Mucosa of rectum (tissue), 2 donors: ENCODE data around the gene SULT1A2.
A peak's percentile ranks its signal among the peaks of the same experiment; 100 is the strongest.
"Not testable (repeated sequence)": the region's sequence is repeated elsewhere in the genome, so short reads cannot be mapped to it uniquely, and the experiment has no call there.

ENCODE experiments used
- H3K27ac ChIP-seq, 2 donors: one replicate each; pipeline ENCODE4 v1.7.0; 2013; ENCODE audit warnings: inconsistent platforms in 2 of 2, low read depth in 2 of 2, low read length in 2 of 2
- H3K27me3 ChIP-seq, 2 donors: one replicate each; pipeline ENCODE4 v1.7.0; 2013; ENCODE audit warnings: low read length in 2 of 2; ENCODE audit not compliant: control insufficient read depth in 2 of 2, insufficient read depth in 2 of 2
- H3K36me3 ChIP-seq, 2 donors: one replicate each; pipeline ENCODE4 v1.7.0; 2013; ENCODE audit warnings: low read length in 2 of 2; ENCODE audit not compliant: control insufficient read depth in 2 of 2, insufficient read depth in 2 of 2
- H3K4me1 ChIP-seq, 2 donors: one replicate each; pipeline ENCODE4 v1.7.0; 2013; ENCODE audit warnings: low read length in 2 of 2, mild to moderate bottlenecking in 1 of 2; ENCODE audit not compliant: control insufficient read depth in 2 of 2, insufficient read depth in 2 of 2
- H3K4me3 ChIP-seq, 2 donors: one replicate each; pipeline ENCODE4 v1.7.0; 2013; ENCODE audit warnings: low read length in 2 of 2
- H3K9ac ChIP-seq, 2 donors: one replicate each; pipeline ENCODE4 v1.7.0; 2013; ENCODE audit warnings: low read length in 2 of 2, low read depth in 1 of 2, mild to moderate bottlenecking in 1 of 2
- H3K9me3 ChIP-seq, 2 donors: one replicate each; pipeline ENCODE4 v1.7.0; 2013; ENCODE audit warnings: low read length in 2 of 2; ENCODE audit not compliant: control insufficient read depth in 2 of 2
- donor health status: healthy.
- donor health status: Normal muscosa, but diverticular disease.

The SULT1A2 gene

DNA sequence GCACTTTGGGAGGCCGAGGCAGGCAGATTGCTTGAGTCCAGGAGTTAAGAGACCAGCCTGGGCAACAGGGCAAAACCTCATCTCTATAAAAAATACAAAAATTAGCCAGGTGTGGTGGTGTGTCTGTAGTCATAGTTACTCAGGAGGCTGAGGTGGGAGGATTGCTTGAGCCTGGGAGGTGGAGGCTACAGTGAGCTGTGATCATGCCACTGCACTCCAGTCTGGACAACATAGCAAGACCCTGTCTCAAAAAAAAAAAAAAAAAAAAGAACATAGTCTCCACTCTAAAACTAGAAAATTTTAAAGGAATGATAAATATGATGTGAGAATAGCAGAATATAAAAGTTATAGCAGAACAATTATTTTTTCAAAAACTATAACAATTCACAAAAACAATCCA lies 23.5 kb upstream of the SULT1A2 start:
- not testable (repeated sequence) for H3K4me1 ChIP-seq, H3K27me3 ChIP-seq, H3K27ac ChIP-seq, H3K9me3 ChIP-seq, H3K9ac ChIP-seq, H3K36me3 ChIP-seq, H3K4me3 ChIP-seq

- no peaks in the 10 kb centered on the region for H3K9me3 ChIP-seq
- no peak overlapping the region for H3K4me3 ChIP-seq
- no peaks in the 10 kb centered on the region for H3K27me3 ChIP-seq
- H3K36me3 ChIP-seq: no peaks in the 10 kb centered on the region
- H3K4me1 ChIP-seq: peaks cover 0 to 2% of the 10 kb centered on the region in 2 donors
- no peak overlapping the region for H3K9ac ChIP-seq
- no peak overlapping the region for H3K27ac ChIP-seq
Observed at GRCh38 chr16:28617874-28618273, 21.0 kb upstream of the SULT1A2 start.

DNA sequence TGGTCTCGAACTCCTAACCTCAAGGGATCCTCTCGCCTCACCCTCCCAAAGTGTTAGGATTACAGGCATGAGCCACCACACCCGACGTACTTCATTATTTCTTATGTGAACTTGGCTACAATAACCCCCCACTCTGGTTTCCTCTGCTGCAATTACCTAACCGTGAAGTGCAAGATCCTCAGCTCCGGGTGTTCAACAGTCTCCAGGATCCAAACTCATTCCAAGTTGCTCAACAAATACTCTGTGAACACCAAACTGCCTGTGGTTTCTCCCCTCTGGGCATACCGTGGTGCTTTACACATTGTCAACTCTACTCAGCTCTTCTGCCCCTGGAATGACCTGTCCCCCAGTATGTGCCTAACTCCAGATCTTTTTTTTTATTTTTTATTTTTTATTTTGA lies 19.8 kb upstream of the SULT1A2 start:
- H3K27me3 ChIP-seq: no peaks in the 10 kb centered on the region
- peaks cover 0 to 2% of the 10 kb centered on the region in 2 donors for H3K4me1 ChIP-seq
- no peaks in the 10 kb centered on the region for H3K9me3 ChIP-seq
- no peak overlapping the region for H3K27ac ChIP-seq
- H3K4me3 ChIP-seq: no peak overlapping the region
- H3K36me3 ChIP-seq: no peaks in the 10 kb centered on the region
- H3K9ac ChIP-seq: no peak overlapping the region

DNA sequence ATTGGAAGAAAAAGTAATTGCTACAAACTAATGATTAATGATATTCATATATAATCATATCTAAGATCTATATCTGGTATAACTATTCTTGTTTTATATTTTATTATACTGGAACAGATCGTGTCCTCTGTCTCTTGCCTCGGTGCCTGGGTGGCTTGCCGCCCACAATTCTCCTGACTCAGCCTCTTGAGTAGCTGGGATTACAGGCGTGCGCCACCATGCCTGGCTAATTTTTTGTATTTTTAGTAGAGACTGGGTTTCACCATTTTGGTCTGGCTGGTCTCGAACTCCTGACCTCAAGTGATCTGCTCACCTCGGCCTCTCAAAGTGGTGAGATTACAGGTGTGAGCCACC lies 19.4 kb upstream of the SULT1A2 start:
- not testable (repeated sequence) for H3K4me3 ChIP-seq, H3K27ac ChIP-seq, H3K4me1 ChIP-seq, H3K9ac ChIP-seq, H3K27me3 ChIP-seq, H3K9me3 ChIP-seq, H3K36me3 ChIP-seq

GRCh38 chr16:28615486-28616223 lies 18.8 kb upstream of the SULT1A2 start:
- not testable (repeated sequence) for H3K4me3 ChIP-seq, H3K9ac ChIP-seq, H3K27me3 ChIP-seq, H3K36me3 ChIP-seq, H3K4me1 ChIP-seq, H3K27ac ChIP-seq, H3K9me3 ChIP-seq

- not testable (repeated sequence) for H3K9ac ChIP-seq, H3K27me3 ChIP-seq, H3K9me3 ChIP-seq, H3K4me3 ChIP-seq, H3K27ac ChIP-seq, H3K36me3 ChIP-seq
- peaks cover 8 to 11% of the 10 kb centered on the region in 2 donors for H3K4me1 ChIP-seq
Observed at GRCh38 chr16:28614561-28614960, 17.7 kb upstream of the SULT1A2 start.

- H3K9ac ChIP-seq, H3K36me3 ChIP-seq, H3K9me3 ChIP-seq, H3K27ac ChIP-seq, H3K27me3 ChIP-seq, H3K4me3 ChIP-seq: not testable (repeated sequence)
- peaks cover 8 to 14% of the 10 kb centered on the region in 2 donors for H3K4me1 ChIP-seq
Observed at GRCh38 chr16:28613912-28614311, 17.1 kb upstream of the SULT1A2 start.

- not testable (repeated sequence) for H3K27ac ChIP-seq, H3K9me3 ChIP-seq, H3K27me3 ChIP-seq, H3K4me3 ChIP-seq, H3K9ac ChIP-seq, H3K36me3 ChIP-seq
- H3K4me1 ChIP-seq: peaks cover 8 to 14% of the 10 kb centered on the region in 2 donors
Observed at GRCh38 chr16:28612359-28613280, 15.8 kb upstream of the SULT1A2 start.

GRCh38 chr16:28610595-28611191 lies 13.8 kb upstream of the SULT1A2 start:
- Histone ChIP-seq H3K9me3 (no peaks in the 10 kb centered on the region), H3K9ac (no peak overlapping the region), H3K36me3 (no peaks in the 10 kb centered on the region), H3K4me1 (peaks cover 8 to 14% of the 10 kb centered on the region in 2 donors), H3K27ac (peak overlapping the region; percentile 62 to 71), H3K4me3 (no peak overlapping the region), H3K27me3 (no peaks in the 10 kb centered on the region)
